GM23338 (cell line): ENCODE results near the gene PDE3A. TPM values are rescaled to one million over a fixed set of nuclear protein-coding genes. Genes with fewer than 3 reads are reported as not detected.

Experiments
- ATAC-seq: fragments of 200-7000 bp; cut with Tn5 transposase; 3 replicates; pipeline ENCODE4 v1.9.1; 2020
- DNase-seq: peaks from one replicate; pipeline ENCODE4 v3.0.0-alpha.2; 2015; ENCODE audit warnings: low spot score
- H2AFZ ChIP-seq: fragments of 200-600 bp; sonication (generic); 2 replicates; pipeline ENCODE4 v1.8.0; 2016; ENCODE audit warnings: antibody characterized with exemption, mild to moderate bottlenecking, moderate library complexity
- H3F3A ChIP-seq: fragments of 200-600 bp; sonication (generic); replicated peaks from 2 replicates; pipeline ENCODE4 v1.8.0; 2017; ENCODE audit warnings: antibody characterized with exemption, mixed run types, low read depth
- H3K27ac ChIP-seq: fragments of 200-600 bp; sonication (generic); 2 replicates; pipeline ENCODE4 v1.6.1; 2016; ENCODE audit warnings: low read depth
- H3K27me3 ChIP-seq: fragments of 200-600 bp; sonication (generic); 2 replicates; pipeline ENCODE4 v1.8.0; 2016; ENCODE audit warnings: mild to moderate bottlenecking, mixed run types, moderate library complexity; ENCODE audit not compliant: insufficient read depth
- H3K36me3 ChIP-seq: fragments of 200-600 bp; sonication (generic); 2 replicates; pipeline ENCODE4 v1.8.0; 2016; ENCODE audit warnings: mild to moderate bottlenecking; ENCODE audit not compliant: insufficient read depth
- H3K4me1 ChIP-seq: fragments of 200-600 bp; sonication (generic); 2 replicates; pipeline ENCODE4 v1.8.0; 2016; ENCODE audit warnings: mild to moderate bottlenecking, moderate library complexity; ENCODE audit not compliant: insufficient read depth
- H3K4me2 ChIP-seq: fragments of 200-600 bp; sonication (generic); 2 replicates; pipeline ENCODE4 v1.7.1; 2017; ENCODE audit warnings: mixed run types
- H3K4me3 ChIP-seq: fragments of 200-600 bp; sonication (generic); 2 replicates; pipeline ENCODE4 v1.6.1; 2016; ENCODE audit warnings: mixed run types
- H3K79me2 ChIP-seq: fragments of 200-600 bp; sonication (generic); replicated peaks from 2 replicates; pipeline ENCODE4 v1.8.0; 2017; ENCODE audit warnings: mild to moderate bottlenecking; ENCODE audit not compliant: insufficient read depth
- H3K9me2 ChIP-seq: fragments of 200-600 bp; sonication (generic); 2 replicates; pipeline ENCODE4 v1.8.0; 2017; ENCODE audit not compliant: insufficient read depth
- H4K20me1 ChIP-seq: fragments of 200-600 bp; sonication (generic); replicated peaks from 2 replicates; pipeline ENCODE4 v1.8.0; 2017; ENCODE audit warnings: mild to moderate bottlenecking; ENCODE audit not compliant: insufficient read depth
- H3K27ac Mint-ChIP-seq: 2 replicates; pipeline ENCODE4 v1.8.0; 2020; ENCODE audit warnings: inconsistent platforms, mild to moderate bottlenecking, moderate library complexity, mixed read lengths
- H3K27me3 Mint-ChIP-seq: 3 replicates; pipeline ENCODE4 v1.8.0; 2022; ENCODE audit warnings: low read depth, mild to moderate bottlenecking, moderate library complexity, mixed read lengths, inconsistent platforms; ENCODE audit not compliant: insufficient read depth, poor library complexity
- H3K36me3 Mint-ChIP-seq: 3 replicates; pipeline ENCODE4 v1.8.0; 2021; ENCODE audit warnings: low read depth, mild to moderate bottlenecking, inconsistent platforms, moderate library complexity, mixed read lengths
- H3K4me1 Mint-ChIP-seq: 3 replicates; pipeline ENCODE4 v1.8.0; 2020; ENCODE audit warnings: mild to moderate bottlenecking, inconsistent platforms, mixed read lengths
- H3K4me3 Mint-ChIP-seq: 3 replicates; pipeline ENCODE4 v1.8.0; 2021; ENCODE audit warnings: moderate library complexity, mild to moderate bottlenecking, inconsistent platforms, mixed read lengths
- H3K9me3 Mint-ChIP-seq: 3 replicates; pipeline ENCODE4 v1.8.0; 2020; ENCODE audit warnings: moderate library complexity, mild to moderate bottlenecking, inconsistent platforms, mixed read lengths
- EZH2phosphoT487 ChIP-seq: fragments of 200-600 bp; sonication (generic); IDR thresholded peaks from one replicate; pipeline ENCODE4 v1.8.1; 2018; ENCODE audit warnings: antibody characterized with exemption; ENCODE audit not compliant: unreplicated experiment
- JUNB ChIP-seq: IDR thresholded peaks from one replicate; pipeline ENCODE4 v1.6.1; 2016; ENCODE audit warnings: antibody characterized with exemption; ENCODE audit not compliant: unreplicated experiment
- REST ChIP-seq: IDR thresholded peaks from one replicate; pipeline ENCODE4 v1.6.1; 2018; ENCODE audit warnings: antibody characterized with exemption; ENCODE audit not compliant: unreplicated experiment
- STAT1 ChIP-seq: IDR thresholded peaks from one replicate; pipeline ENCODE4 v1.6.1; 2016; ENCODE audit warnings: antibody characterized with exemption; ENCODE audit not compliant: unreplicated experiment
- ZNF114 ChIP-seq: fragments of 250-450 bp; sonication (Bioruptor Pico); IDR thresholded peaks from 2 replicates; pipeline ENCODE4 v1.5.0; 2020; ENCODE audit warnings: mild to moderate bottlenecking, moderate library complexity
- ZNF331 ChIP-seq: fragments of 250-450 bp; sonication (Bioruptor Pico); IDR thresholded peaks from 2 replicates; pipeline ENCODE4 v1.5.0; 2020; ENCODE audit warnings: low read depth, mild to moderate bottlenecking, moderate library complexity
- ZNF462 ChIP-seq: fragments of 250-450 bp; sonication (Bioruptor Pico); IDR thresholded peaks from 2 replicates; pipeline ENCODE4 v1.5.0; 2020; ENCODE audit warnings: mild to moderate bottlenecking, moderate library complexity
- polyA plus RNA-seq: library from polyadenylated mRNA; unstranded; fragments of >200 nt; fragmentation: Nextera tagmentation; extraction: Ambion mirVana; gene quantifications from 2 replicates; pipeline ENCODE4 v1.2.1, GENCODE V29; 2016
- total RNA-seq: library from RNA; depleted of rRNA; stranded (reverse); fragments of >200 nt; shearing (Covaris generic); gene quantifications from 2 replicates; pipeline ENCODE4 v1.2.3, GENCODE V29; 2014

Gene PDE3A
- total and polyA plus RNA-seq, 2 experiments from 2014 or later: 2.7 to 9.2 TPM

- Histone ChIP-seq H3K9me2 (no peaks in the 10 kb centered on the region; the same call in 1 of the 2 replicates), H3K27me3 (no peaks in the 10 kb centered on the region), H3K79me2 (no peaks in the 10 kb centered on the region), H3K4me2 (no peak overlapping the region), H3F3A (no peaks in the 10 kb centered on the region), H4K20me1 (no peaks in the 10 kb centered on the region), H3K27ac (no peak overlapping the region), H3K4me1 (no peaks in the 10 kb centered on the region), H3K36me3 (peaks cover 3% of the 10 kb centered on the region; the same call in 1 of the 2 replicates), H2AFZ (no peak overlapping the region), H3K4me3 (no peak overlapping the region)
- H3K4me3 Mint-ChIP-seq: no peak overlapping the region
- peaks cover 4% of the 10 kb centered on the region; the same call in 2 of the 3 replicates for H3K36me3 Mint-ChIP-seq
- H3K4me1 Mint-ChIP-seq: no peaks in the 10 kb centered on the region
- TF ChIP-seq ZNF462: no peak
- TF ChIP-seq REST: no peak
- no peak for TF ChIP-seq ZNF331 (CRISPR knock-in tag)
- no peak for TF ChIP-seq STAT1
- TF ChIP-seq ZNF114: no peak
- TF ChIP-seq EZH2phosphoT487: no peak
- TF ChIP-seq JUNB: no peak
- H3K9me3 Mint-ChIP-seq: peaks cover 10% of the 10 kb centered on the region
- peaks cover 3% of the 10 kb centered on the region for H3K27me3 Mint-ChIP-seq
- ATAC-seq (no peak), DNase-seq (no peak)
- H3K27ac Mint-ChIP-seq: no peak overlapping the region
Observed at GRCh38 chr12:20681334-20681733, 313.0 kb downstream of the PDE3A start.
